ENCODE results near the gene ZNF91.

- TF ChIP-seq, protein P1, sequence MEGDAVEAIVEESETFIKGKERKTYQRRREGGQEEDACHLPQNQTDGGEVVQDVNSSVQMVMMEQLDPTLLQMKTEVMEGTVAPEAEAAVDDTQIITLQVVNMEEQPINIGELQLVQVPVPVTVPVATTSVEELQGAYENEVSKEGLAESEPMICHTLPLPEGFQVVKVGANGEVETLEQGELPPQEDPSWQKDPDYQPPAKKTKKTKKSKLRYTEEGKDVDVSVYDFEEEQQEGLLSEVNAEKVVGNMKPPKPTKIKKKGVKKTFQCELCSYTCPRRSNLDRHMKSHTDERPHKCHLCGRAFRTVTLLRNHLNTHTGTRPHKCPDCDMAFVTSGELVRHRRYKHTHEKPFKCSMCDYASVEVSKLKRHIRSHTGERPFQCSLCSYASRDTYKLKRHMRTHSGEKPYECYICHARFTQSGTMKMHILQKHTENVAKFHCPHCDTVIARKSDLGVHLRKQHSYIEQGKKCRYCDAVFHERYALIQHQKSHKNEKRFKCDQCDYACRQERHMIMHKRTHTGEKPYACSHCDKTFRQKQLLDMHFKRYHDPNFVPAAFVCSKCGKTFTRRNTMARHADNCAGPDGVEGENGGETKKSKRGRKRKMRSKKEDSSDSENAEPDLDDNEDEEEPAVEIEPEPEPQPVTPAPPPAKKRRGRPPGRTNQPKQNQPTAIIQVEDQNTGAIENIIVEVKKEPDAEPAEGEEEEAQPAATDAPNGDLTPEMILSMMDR (IDR thresholded peaks at IDR 0.05): no peak
- TF ChIP-seq POLR2A (IDR thresholded peaks at IDR 0.05): no peak
These were observed 7.1 kb upstream of the ZNF91 start for GRCh38 chr19:23402388-23402787.
